Measurements from ENCODE around the gene NUAK2. TPM values are rescaled to one million over a fixed set of nuclear protein-coding genes. Genes with fewer than 3 reads are reported as not detected.

NUAK2 gene
- total and polyA plus RNA-seq, 2 of the 4 experiments (the other 2 are of a cell fraction): 7.2 to 17.6 TPM

- Histone ChIP-seq H2AK5ac (ENCODE audit: low read depth, low read length) (no peak overlapping the region), H2AFZ (replicated peaks; ENCODE audit: low read length, poor library complexity) (no peak overlapping the region), H3K79me1 (ENCODE audit: low read depth in 1 of 2, low read length in 2 of 2) (no peaks in the 10 kb centered on the region), H3K4me1 (ENCODE audit: control insufficient read depth, insufficient read depth, low read length) (no peaks in the 10 kb centered on the region; the same call in 1 of the 2 replicates), H3K4me2 (ENCODE audit: low read depth, low read length) (no peak overlapping the region), H3K9ac (ENCODE audit: low read depth, low read length) (no peak overlapping the region), H4K5ac (ENCODE audit: low read depth, low read length) (no peak overlapping the region), H2BK5ac (ENCODE audit: low read depth, low read length, poor library complexity, severe bottlenecking) (no peak overlapping the region), H3K36me3 (ENCODE audit: control insufficient read depth, insufficient read depth, low read length) (no peaks in the 10 kb centered on the region), H3K27ac (ENCODE audit: insufficient read depth, low read length) (no peak overlapping the region), H2BK120ac (ENCODE audit: low read depth, low read length) (no peak overlapping the region), H4K20me1 (ENCODE audit: insufficient read depth, low read length) (no peaks in the 10 kb centered on the region), H3K14ac (replicated peaks; ENCODE audit: low read depth, low read length) (no peak overlapping the region), H2BK15ac (ENCODE audit: low read depth, low read length) (no peak overlapping the region), H2BK20ac (ENCODE audit: low read depth, low read length) (no peak overlapping the region), H3K18ac (ENCODE audit: low read depth, low read length) (no peak overlapping the region), H3K9me1 (ENCODE audit: insufficient read depth, low read length) (no peaks in the 10 kb centered on the region), H2AK9ac (replicated peaks; ENCODE audit: low read depth, low read length, poor library complexity) (no peak overlapping the region), H3K56ac (ENCODE audit: extremely low read depth, insufficient read depth, low read length) (no peak overlapping the region), H3K23ac (ENCODE audit: low read depth, low read length) (no peak overlapping the region), H4K8ac (ENCODE audit: low read depth in 2 of 2, low read length in 2 of 2) (no peak overlapping the region), H3K4ac (ENCODE audit: low read depth, low read length) (no peak overlapping the region), H3K27me3 (ENCODE audit: control insufficient read depth, insufficient read depth, low read length) (peaks cover 47% of the 10 kb centered on the region), H4K91ac (ENCODE audit: insufficient read depth, low read depth, low read length) (no peak overlapping the region), H3K9me3 (ENCODE audit: control insufficient read depth, insufficient read depth, low read length) (no peaks in the 10 kb centered on the region), H3K4me3 (ENCODE audit: insufficient read depth, low read depth, low read length) (no peak overlapping the region)
- dilution Hi-C loops (cut with HindIII; ENCODE audit: low sequenced_read_pairs, unreplicated experiment): no loop called here
- intact Hi-C loops (cut with micrococcal nuclease): loop anchor here (1.0 to 10.0 kb wide), 4 partner anchors 76 to 300 kb away; no protein-coding TSS in a partner anchor
- peak; percentile 85 for ATAC-seq (ENCODE audit: low read depth)
- in situ Hi-C loops (cut with MboI; ENCODE audit: low sequenced_read_pairs): loop anchor here (5.0 kb wide), 1 partner anchor 133 kb away; no protein-coding TSS in a partner anchor
- WGBS, 2 experiments (ENCODE audit: extremely low coverage in 2 of 2, insufficient read length in 1 of 2): 39% methylated on average over 3 of the region's 5 CpGs; no CpG with 5 or more reads in 1 of the 2 experiments
- ChIA-PET POLR2A (ENCODE audit: unreplicated experiment) (interaction anchor here (0.5 kb wide), 1 partner anchor 125 kb away, joined by 4 read pairs; no protein-coding TSS in a partner anchor), CTCF (interaction anchor here (0.7 to 2.0 kb wide), 23 partner anchors 9 to 304 kb away, joined by 3 to 35 read pairs (median 4); no protein-coding TSS in a partner anchor)
- no TSS peak for BruUV-seq (replicated peaks)
- no peak for TF ChIP-seq CHD1 (IDR thresholded peaks at IDR 0.05; ENCODE audit: low read depth, low read length)
- no peak for TF ChIP-seq RCOR1 (IDR thresholded peaks at IDR 0.05; ENCODE audit: insufficient replicate concordance, low read length)
- no peak for TF ChIP-seq USF2 (IDR thresholded peaks at IDR 0.05; ENCODE audit: low read depth, low read length)
- no peak for TF ChIP-seq MAZ (IDR thresholded peaks at IDR 0.05; ENCODE audit: borderline replicate concordance, low read depth, low read length)
- peak; percentile 97 for TF ChIP-seq SMC3 (IDR thresholded peaks at IDR 0.05; ENCODE audit: low read depth, low read length)
- TF ChIP-seq CTCF (conservative IDR thresholded peaks at IDR 0.05; ENCODE audit: low read depth, low read length): peak; percentile 90
- TF ChIP-seq RAD21 (IDR thresholded peaks at IDR 0.05; ENCODE audit: low read length): peak; percentile 81
- no peak for TF ChIP-seq NFE2L2 (IDR thresholded peaks at IDR 0.05; ENCODE audit: low read depth, low read length)
- DNase-seq: peak; percentile 76
Measured at GRCh38 chr1:205354259-205355074, 32.9 kb upstream of the NUAK2 start.
